Neural cell (in vitro differentiated cells): ENCODE data around the gene TMEM272. TPM values are rescaled to one million over a fixed set of nuclear protein-coding genes. Genes with fewer than 3 reads are reported as not detected.

Experiments used
- H2AFZ ChIP-seq: fragments of 200-600, 300-800 bp; sonication (generic), shearing (Covaris generic); 2 replicates; pipeline ENCODE4 v1.6.0; 2014; ENCODE audit warnings: low read depth, mild to moderate bottlenecking, antibody characterized with exemption, low read length, moderate library complexity
- H3F3A ChIP-seq: fragments of 200-600 bp; shearing (Covaris generic); 2 replicates; pipeline ENCODE4 v1.6.1; 2016; ENCODE audit warnings: mild to moderate bottlenecking, moderate library complexity, mixed read lengths, antibody characterized with exemption, low read length; ENCODE audit not compliant: insufficient read depth, poor library complexity, severe bottlenecking
- H3K27ac ChIP-seq: fragments of 200-600, 300-800 bp; sonication (generic), shearing (Covaris generic); 2 replicates; pipeline ENCODE4 v1.5.1; 2014; ENCODE audit warnings: mild to moderate bottlenecking, low read length, moderate library complexity
- H3K27me3 ChIP-seq: fragments of 300-800, 200-600 bp; sonication (generic), shearing (Covaris generic); 2 replicates; pipeline ENCODE4 v1.6.0; 2014; ENCODE audit warnings: mild to moderate bottlenecking, low read depth, low read length, moderate library complexity; ENCODE audit not compliant: insufficient read depth
- H3K36me3 ChIP-seq: fragments of 300-800, 200-600 bp; sonication (generic), shearing (Covaris generic); 2 replicates; pipeline ENCODE4 v1.5.1; 2014; ENCODE audit warnings: mild to moderate bottlenecking, antibody characterized with exemption, low read length, moderate library complexity; ENCODE audit not compliant: insufficient read depth
- H3K4me2 ChIP-seq: fragments of 300-800, 200-600 bp; sonication (generic), shearing (Covaris generic); 2 replicates; pipeline ENCODE4 v1.6.0; 2014; ENCODE audit warnings: mild to moderate bottlenecking, low read length
- H3K4me3 ChIP-seq: fragments of 300-800, 200-600 bp; sonication (generic), shearing (Covaris generic); 2 replicates; pipeline ENCODE4 v1.5.1; 2014; ENCODE audit warnings: mild to moderate bottlenecking, low read length, moderate library complexity
- H3K79me2 ChIP-seq: fragments of 200-600 bp; shearing (Covaris generic); replicated peaks from 2 replicates; pipeline ENCODE4 v1.6.0; 2014; ENCODE audit warnings: mild to moderate bottlenecking, low read length, moderate library complexity; ENCODE audit not compliant: insufficient read depth
- H3K9ac ChIP-seq: fragments of 300-800, 200-600 bp; sonication (generic), shearing (Covaris generic); 2 replicates; pipeline ENCODE4 v1.6.1; 2016; ENCODE audit warnings: mild to moderate bottlenecking, low read length, mixed read lengths
- H3K9me2 ChIP-seq: fragments of 200-600 bp; shearing (Covaris generic); 2 replicates; pipeline ENCODE4 v1.6.1; 2016; ENCODE audit warnings: mild to moderate bottlenecking, low read length, mixed read lengths; ENCODE audit not compliant: insufficient read depth
- H3K9me3 ChIP-seq: fragments of 200-600, 300-800 bp; sonication (generic), shearing (Covaris generic); 2 replicates; pipeline ENCODE4 v1.6.1; 2016; ENCODE audit warnings: mild to moderate bottlenecking, mixed run types, low read length, moderate library complexity, mixed read lengths
- H4K20me1 ChIP-seq: fragments of 200-600 bp; shearing (Covaris generic); 2 replicates; pipeline ENCODE4 v1.6.1; 2016; ENCODE audit warnings: mild to moderate bottlenecking, mixed run types; ENCODE audit not compliant: insufficient read depth
- EP300 ChIP-seq: fragments of 450-650 bp; conservative IDR thresholded peaks from 2 replicates; pipeline ENCODE4 v1.6.1; 2014; ENCODE audit warnings: antibody characterized with exemption, mild to moderate bottlenecking, moderate library complexity; ENCODE audit not compliant: poor library complexity, severe bottlenecking
- MXI1 ChIP-seq: fragments of 450-650 bp; conservative IDR thresholded peaks from 2 replicates; pipeline ENCODE4 v1.6.1; 2014; ENCODE audit warnings: antibody characterized with exemption, mild to moderate bottlenecking; ENCODE audit not compliant: poor library complexity, severe bottlenecking
- POLR2AphosphoS5 ChIP-seq: IDR thresholded peaks from 2 replicates; pipeline ENCODE4 v1.6.1; 2012
- RAD21 ChIP-seq: fragments of 450-650 bp; conservative IDR thresholded peaks from 2 replicates; pipeline ENCODE4 v1.6.1; 2014; ENCODE audit warnings: antibody characterized with exemption, mild to moderate bottlenecking, moderate library complexity
- REST ChIP-seq: IDR thresholded peaks from 2 replicates; pipeline ENCODE4 v1.6.1; 2012; ENCODE audit warnings: borderline replicate concordance
- SMC3 ChIP-seq: fragments of 450-650 bp; conservative IDR thresholded peaks from 2 replicates; pipeline ENCODE4 v1.6.1; 2014; ENCODE audit warnings: antibody characterized with exemption, mild to moderate bottlenecking, moderate library complexity; ENCODE audit not compliant: poor library complexity
- polyA plus RNA-seq: library from polyadenylated mRNA; depleted of rRNA; stranded (reverse); fragments of >200 nt; gene quantifications from 2 replicates; pipeline ENCODE4 v1.2.3, GENCODE V29; 2014
- TF ChIP-seq, protein P1 (sequence below): fragments of 450-650 bp; IDR thresholded peaks from 2 replicates; pipeline ENCODE4 v1.5.1; 2014; ENCODE audit warnings: antibody characterized with exemption, mild to moderate bottlenecking, moderate library complexity; ENCODE audit not compliant: poor library complexity, severe bottlenecking

Gene TMEM272
- polyA plus RNA-seq, 1 donor from 2014 or later = 0.77 TPM

GRCh38 chr13:51846756-51847155 lies 1.8 kb upstream of the TMEM272 start:
- no peaks in the 10 kb centered on the region for H4K20me1 ChIP-seq
- no peaks in the 10 kb centered on the region for H3K27me3 ChIP-seq
- no peaks in the 10 kb centered on the region for H3K79me2 ChIP-seq
- H3K9ac ChIP-seq = no peak overlapping the region
- H2AFZ ChIP-seq = no peak overlapping the region
- no peaks in the 10 kb centered on the region for H3K36me3 ChIP-seq
- H3K4me3 ChIP-seq = no peak overlapping the region
- no peak for TF ChIP-seq REST
- TF ChIP-seq RAD21 = no peak
- TF ChIP-seq POLR2AphosphoS5 = no peak
- no peak for TF ChIP-seq MXI1
- TF ChIP-seq SMC3 = no peak
- TF ChIP-seq, protein P1, sequence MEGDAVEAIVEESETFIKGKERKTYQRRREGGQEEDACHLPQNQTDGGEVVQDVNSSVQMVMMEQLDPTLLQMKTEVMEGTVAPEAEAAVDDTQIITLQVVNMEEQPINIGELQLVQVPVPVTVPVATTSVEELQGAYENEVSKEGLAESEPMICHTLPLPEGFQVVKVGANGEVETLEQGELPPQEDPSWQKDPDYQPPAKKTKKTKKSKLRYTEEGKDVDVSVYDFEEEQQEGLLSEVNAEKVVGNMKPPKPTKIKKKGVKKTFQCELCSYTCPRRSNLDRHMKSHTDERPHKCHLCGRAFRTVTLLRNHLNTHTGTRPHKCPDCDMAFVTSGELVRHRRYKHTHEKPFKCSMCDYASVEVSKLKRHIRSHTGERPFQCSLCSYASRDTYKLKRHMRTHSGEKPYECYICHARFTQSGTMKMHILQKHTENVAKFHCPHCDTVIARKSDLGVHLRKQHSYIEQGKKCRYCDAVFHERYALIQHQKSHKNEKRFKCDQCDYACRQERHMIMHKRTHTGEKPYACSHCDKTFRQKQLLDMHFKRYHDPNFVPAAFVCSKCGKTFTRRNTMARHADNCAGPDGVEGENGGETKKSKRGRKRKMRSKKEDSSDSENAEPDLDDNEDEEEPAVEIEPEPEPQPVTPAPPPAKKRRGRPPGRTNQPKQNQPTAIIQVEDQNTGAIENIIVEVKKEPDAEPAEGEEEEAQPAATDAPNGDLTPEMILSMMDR = no peak
- no peak for TF ChIP-seq EP300
- H3F3A ChIP-seq = no peaks in the 10 kb centered on the region
- H3K4me2 ChIP-seq = no peak overlapping the region
- H3K9me2 ChIP-seq = no peaks in the 10 kb centered on the region
- H3K9me3 ChIP-seq = peaks cover 5% of the 10 kb centered on the region
- no peak overlapping the region for H3K27ac ChIP-seq

- no peaks in the 10 kb centered on the region for H3K36me3 ChIP-seq
- no peaks in the 10 kb centered on the region for H3F3A ChIP-seq
- H4K20me1 ChIP-seq = no peaks in the 10 kb centered on the region
- no peak overlapping the region for H3K4me2 ChIP-seq
- peaks cover 5% of the 10 kb centered on the region for H3K9me3 ChIP-seq
- no peak overlapping the region for H3K27ac ChIP-seq
- TF ChIP-seq SMC3 (no peak), REST (no peak)
- H3K9me2 ChIP-seq = no peaks in the 10 kb centered on the region
- H3K79me2 ChIP-seq = no peaks in the 10 kb centered on the region
- H3K9ac ChIP-seq = no peak overlapping the region
- no peaks in the 10 kb centered on the region for H3K27me3 ChIP-seq
- H3K4me3 ChIP-seq = no peak overlapping the region
- H2AFZ ChIP-seq = no peak overlapping the region
Measured at GRCh38 chr13:51845574-51846318, 769 bp upstream of the TMEM272 start.
